ENCODE results near the gene RIPOR1. TPM values are rescaled to one million over a fixed set of nuclear protein-coding genes. Genes with fewer than 3 reads are reported as not detected.

RIPOR1 gene
- total RNA-seq, 1 donor from 2014 or later, result 116 TPM

- DNase-seq (ENCODE audit: low read depth), result no peak
- TF ChIP-seq EZH2 (IDR thresholded peaks at IDR 0.05; ENCODE audit: insufficient read depth, low read length) (no peak), CTCF (IDR thresholded peaks at IDR 0.05; ENCODE audit: insufficient read depth, low read depth, low read length) (no peak)
- no peak overlapping the region for H3K27ac Mint-ChIP-seq (ENCODE audit: unreplicated experiment)
These were observed 17.0 kb downstream of the RIPOR1 start for GRCh38 chr16:67545665-67546024.

DNA sequence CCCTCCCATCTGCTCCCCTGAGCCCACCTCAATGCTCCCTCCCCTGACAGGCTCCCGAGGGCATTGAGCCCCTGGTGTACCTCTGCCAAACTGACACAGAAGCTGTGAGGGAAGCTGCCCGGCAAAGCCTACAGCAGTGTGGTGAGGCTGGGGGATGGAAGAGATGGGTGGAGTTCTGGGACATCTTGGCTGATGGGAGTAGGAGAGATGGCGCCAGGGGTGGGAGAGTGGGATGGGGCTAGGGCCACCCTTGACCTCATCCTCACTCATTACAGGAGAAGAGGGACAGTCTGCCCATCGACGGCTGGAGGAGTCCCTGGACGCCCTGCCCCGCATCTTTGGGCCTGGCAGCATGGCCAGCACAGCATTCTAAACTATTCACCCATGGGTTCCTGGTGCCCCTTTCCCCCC lies 17.5 kb downstream of the RIPOR1 start:
- Histone ChIP-seq H3K4me2 (ENCODE audit: low read length) (no peak overlapping the region), H3K9ac (ENCODE audit: low read length) (no peak overlapping the region), H3K4me1 (ENCODE audit: insufficient read depth, low read length) (peaks cover 8% of the 10 kb centered on the region), H3K9me3 (ENCODE audit: insufficient read depth, low read depth, low read length) (no peaks in the 10 kb centered on the region), H4K20me1 (ENCODE audit: insufficient read depth, low read length) (peaks cover 86% of the 10 kb centered on the region), H3K79me2 (ENCODE audit: insufficient read depth, low read length) (peaks cover 12% of the 10 kb centered on the region), H3K27ac (ENCODE audit: low read depth, low read length) (no peak overlapping the region), H3K4me3 (ENCODE audit: insufficient read depth, low read depth, low read length) (no peak overlapping the region), H2AFZ (ENCODE audit: low read depth, low read length) (no peak overlapping the region), H3K36me3 (ENCODE audit: insufficient read depth, low read length) (peaks cover 16% of the 10 kb centered on the region), H3K27me3 (ENCODE audit: insufficient read depth, low read length) (no peaks in the 10 kb centered on the region)
- DNase-seq (ENCODE audit: low read depth) (no peak), FAIRE-seq (no peak)
- Mint-ChIP-seq H3K36me3 (ENCODE audit: low read depth, unreplicated experiment) (peaks cover 14% of the 10 kb centered on the region), H3K4me3 (ENCODE audit: unreplicated experiment) (no peak overlapping the region), H3K27ac (ENCODE audit: unreplicated experiment) (no peak overlapping the region), H3K9me3 (ENCODE audit: unreplicated experiment) (peaks cover 1% of the 10 kb centered on the region), H3K4me1 (ENCODE audit: low read depth, unreplicated experiment) (peaks cover 19% of the 10 kb centered on the region), H3K27me3 (ENCODE audit: low read depth, unreplicated experiment) (no peaks in the 10 kb centered on the region)
- TF ChIP-seq EZH2 (IDR thresholded peaks at IDR 0.05; ENCODE audit: insufficient read depth, low read length) (no peak), CTCF (IDR thresholded peaks at IDR 0.05; ENCODE audit: insufficient read depth, low read depth, low read length) (no peak)

More at GRCh38 chr16:67545665-67546024, 17.0 kb downstream of the RIPOR1 start:
- Histone ChIP-seq H4K20me1 (ENCODE audit: insufficient read depth, low read length) (peaks cover 90% of the 10 kb centered on the region), H2AFZ (ENCODE audit: low read depth, low read length) (no peak overlapping the region), H3K4me2 (ENCODE audit: low read length) (no peak overlapping the region), H3K27ac (ENCODE audit: low read depth, low read length) (no peak overlapping the region), H3K4me1 (ENCODE audit: insufficient read depth, low read length) (peaks cover 10% of the 10 kb centered on the region), H3K9ac (ENCODE audit: low read length) (no peak overlapping the region), H3K4me3 (ENCODE audit: insufficient read depth, low read depth, low read length) (no peak overlapping the region), H3K79me2 (ENCODE audit: insufficient read depth, low read length) (peaks cover 16% of the 10 kb centered on the region), H3K36me3 (ENCODE audit: insufficient read depth, low read length) (peaks cover 19% of the 10 kb centered on the region), H3K9me3 (ENCODE audit: insufficient read depth, low read depth, low read length) (no peaks in the 10 kb centered on the region), H3K27me3 (ENCODE audit: insufficient read depth, low read length) (no peaks in the 10 kb centered on the region)
- Mint-ChIP-seq H3K4me3 (ENCODE audit: unreplicated experiment) (no peak overlapping the region), H3K9me3 (ENCODE audit: unreplicated experiment) (peaks cover 1% of the 10 kb centered on the region), H3K36me3 (ENCODE audit: low read depth, unreplicated experiment) (peaks cover 17% of the 10 kb centered on the region), H3K4me1 (ENCODE audit: low read depth, unreplicated experiment) (peaks cover 19% of the 10 kb centered on the region), H3K27me3 (ENCODE audit: low read depth, unreplicated experiment) (no peaks in the 10 kb centered on the region)
- no peak for FAIRE-seq

DNA sequence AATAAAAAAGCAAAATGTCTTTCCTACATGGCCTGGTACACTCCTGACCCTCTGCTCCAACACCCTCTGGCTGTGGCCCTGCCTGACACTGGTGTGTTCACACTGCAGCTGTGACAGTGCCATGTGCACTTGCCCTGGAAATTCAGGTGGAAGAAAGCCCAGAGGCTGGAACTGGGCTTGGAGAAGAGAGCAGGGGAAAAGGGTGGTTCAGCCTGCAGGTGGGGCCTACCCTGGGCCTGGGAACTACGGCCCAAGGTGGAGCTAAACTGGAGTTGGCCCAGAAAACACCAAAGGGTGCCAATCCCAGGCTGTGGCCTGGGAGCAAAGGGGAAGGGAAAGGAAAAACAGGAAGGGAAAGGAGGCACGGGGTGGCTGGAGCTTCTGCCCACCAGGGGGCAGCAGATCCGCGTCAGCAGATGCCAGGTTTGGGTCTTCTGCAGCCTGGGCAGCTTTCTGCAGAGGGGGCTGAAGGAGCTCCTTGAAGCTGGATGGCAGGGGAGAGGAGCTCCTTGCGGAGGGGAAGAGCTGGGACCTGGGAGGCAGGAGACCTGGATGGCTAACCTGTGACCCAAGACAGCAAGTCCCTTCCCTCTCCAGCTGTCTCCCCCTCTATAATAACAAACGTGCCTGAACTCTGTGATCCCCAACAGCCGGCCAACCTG lies 18.3 kb downstream of the RIPOR1 start:
- peaks cover 80% of the 10 kb centered on the region for H4K20me1 ChIP-seq (ENCODE audit: insufficient read depth, low read length)
- peak overlapping the region; percentile 58 for H3K27ac Mint-ChIP-seq (ENCODE audit: unreplicated experiment)
- H3K27me3 Mint-ChIP-seq (ENCODE audit: low read depth, unreplicated experiment), result no peaks in the 10 kb centered on the region
- peaks cover 1% of the 10 kb centered on the region for H3K9me3 Mint-ChIP-seq (ENCODE audit: unreplicated experiment)
- DNase-seq (ENCODE audit: low read depth), result no peak
- H3K79me2 ChIP-seq (ENCODE audit: insufficient read depth, low read length), result peaks cover 12% of the 10 kb centered on the region
- H3K27me3 ChIP-seq (ENCODE audit: insufficient read depth, low read length), result no peaks in the 10 kb centered on the region
- no peak overlapping the region for H3K4me3 Mint-ChIP-seq (ENCODE audit: unreplicated experiment)
- TF ChIP-seq EZH2 (IDR thresholded peaks at IDR 0.05; ENCODE audit: insufficient read depth, low read length) (no peak), CTCF (IDR thresholded peaks at IDR 0.05; ENCODE audit: insufficient read depth, low read depth, low read length) (peak; percentile 79)
- no peak overlapping the region for H3K27ac ChIP-seq (ENCODE audit: low read depth, low read length)
- H3K9me3 ChIP-seq (ENCODE audit: insufficient read depth, low read depth, low read length), result no peaks in the 10 kb centered on the region
- peaks cover 11% of the 10 kb centered on the region for H3K36me3 ChIP-seq (ENCODE audit: insufficient read depth, low read length)
- peaks cover under 1% of the 10 kb centered on the region for H3K4me1 ChIP-seq (ENCODE audit: insufficient read depth, low read length)
- no peak for FAIRE-seq
- H2AFZ ChIP-seq (ENCODE audit: low read depth, low read length), result no peak overlapping the region
- no peak overlapping the region for H3K9ac ChIP-seq (ENCODE audit: low read length)
- H3K4me3 ChIP-seq (ENCODE audit: insufficient read depth, low read depth, low read length), result no peak overlapping the region
- peaks cover 9% of the 10 kb centered on the region for H3K36me3 Mint-ChIP-seq (ENCODE audit: low read depth, unreplicated experiment)
- peaks cover 13% of the 10 kb centered on the region for H3K4me1 Mint-ChIP-seq (ENCODE audit: low read depth, unreplicated experiment)
- H3K4me2 ChIP-seq (ENCODE audit: low read length), result no peak overlapping the region
